ENCODE results near the gene IL27RA.

DNA sequence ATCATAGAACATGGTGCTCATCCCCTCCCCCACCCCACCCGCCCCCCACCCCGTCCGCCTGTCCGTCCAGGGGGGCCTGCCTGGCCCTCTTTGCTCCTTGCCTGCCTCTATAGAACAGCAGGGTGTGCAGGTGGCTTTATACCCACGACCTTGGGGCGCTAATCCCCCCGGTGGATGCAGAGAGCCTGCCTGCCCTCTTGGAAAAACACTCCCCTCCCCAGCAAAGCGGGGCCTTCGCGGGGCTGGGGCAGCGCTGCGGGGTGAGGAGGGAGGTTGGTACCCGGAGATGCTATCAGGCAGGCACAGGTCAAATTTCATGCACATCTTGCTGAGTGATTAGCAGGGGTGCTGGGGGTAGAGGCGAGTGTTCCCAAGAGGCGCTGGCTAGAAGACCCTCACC lies 47.4 kb upstream of the IL27RA start:
- TF ChIP-seq, protein P1, sequence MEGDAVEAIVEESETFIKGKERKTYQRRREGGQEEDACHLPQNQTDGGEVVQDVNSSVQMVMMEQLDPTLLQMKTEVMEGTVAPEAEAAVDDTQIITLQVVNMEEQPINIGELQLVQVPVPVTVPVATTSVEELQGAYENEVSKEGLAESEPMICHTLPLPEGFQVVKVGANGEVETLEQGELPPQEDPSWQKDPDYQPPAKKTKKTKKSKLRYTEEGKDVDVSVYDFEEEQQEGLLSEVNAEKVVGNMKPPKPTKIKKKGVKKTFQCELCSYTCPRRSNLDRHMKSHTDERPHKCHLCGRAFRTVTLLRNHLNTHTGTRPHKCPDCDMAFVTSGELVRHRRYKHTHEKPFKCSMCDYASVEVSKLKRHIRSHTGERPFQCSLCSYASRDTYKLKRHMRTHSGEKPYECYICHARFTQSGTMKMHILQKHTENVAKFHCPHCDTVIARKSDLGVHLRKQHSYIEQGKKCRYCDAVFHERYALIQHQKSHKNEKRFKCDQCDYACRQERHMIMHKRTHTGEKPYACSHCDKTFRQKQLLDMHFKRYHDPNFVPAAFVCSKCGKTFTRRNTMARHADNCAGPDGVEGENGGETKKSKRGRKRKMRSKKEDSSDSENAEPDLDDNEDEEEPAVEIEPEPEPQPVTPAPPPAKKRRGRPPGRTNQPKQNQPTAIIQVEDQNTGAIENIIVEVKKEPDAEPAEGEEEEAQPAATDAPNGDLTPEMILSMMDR (IDR thresholded peaks at IDR 0.05; ENCODE audit: low read length), result no peak
- TF ChIP-seq EZH2 (IDR thresholded peaks at IDR 0.05; ENCODE audit: borderline replicate concordance, low read length), result no peak
